Measurements from ENCODE around the gene SSC5D. TPM values are rescaled to one million over a fixed set of nuclear protein-coding genes. Genes with fewer than 3 reads are reported as not detected.

The SSC5D gene
- total RNA-seq, 2 experiments from 2014 or later = 0.50 to 2.7 TPM

DNA sequence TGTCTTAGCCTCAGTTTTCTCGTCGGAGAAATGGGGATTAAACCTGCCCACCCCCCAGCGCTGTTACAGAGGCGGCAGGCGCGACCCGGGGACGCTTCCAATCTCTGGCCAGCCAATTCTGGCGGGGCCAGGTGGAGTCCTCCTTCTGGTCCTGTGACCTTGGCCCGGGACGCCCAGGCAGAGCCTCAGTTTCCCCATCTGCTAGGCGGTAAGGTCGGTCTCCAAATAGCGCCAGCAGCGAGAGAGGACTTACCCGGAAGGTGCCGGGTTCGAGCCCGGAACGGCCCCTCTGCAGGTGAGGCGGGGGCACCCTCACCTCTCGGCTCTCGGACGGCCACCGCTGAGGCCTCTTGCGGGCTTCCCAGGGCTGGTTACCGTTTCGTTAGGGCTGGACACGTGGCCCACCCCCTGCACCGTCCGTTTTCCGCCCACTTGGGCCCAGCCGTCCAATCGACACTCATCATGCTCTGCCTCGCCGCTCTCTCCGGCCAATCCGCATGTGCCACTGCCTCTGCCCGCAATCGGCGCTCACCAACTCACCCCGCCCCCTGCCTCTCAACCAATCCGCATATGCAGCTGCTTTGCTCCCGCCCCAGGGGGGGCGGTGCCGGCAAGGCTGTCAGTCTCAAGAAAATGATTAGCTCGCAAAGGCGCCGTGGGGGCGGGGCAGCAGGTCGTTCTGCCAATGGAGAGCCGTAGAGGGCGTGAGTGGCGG is 26.8 kb upstream of the SSC5D start, which contains the start of gene ISOC2:
ISOC2 (minus strand) TSS at position 384 of the 715 bp plus-strand sequence. CDS start 5,156 bp downstream, outside the sequence.
- H3K4me1 ChIP-seq (ENCODE audit: insufficient read depth, low read length, poor library complexity, severe bottlenecking) = peaks cover 17% of the 10 kb centered on the region
- CTCF ChIA-PET (ENCODE audit: unreplicated experiment) = interaction anchor here (1.0 kb wide), 1 partner anchor 42 kb away, joined by 5 read pairs; no protein-coding TSS in a partner anchor
- no peak for TF ChIP-seq EZH2phosphoT487 (IDR thresholded peaks at IDR 0.05; ENCODE audit: borderline replicate concordance, low read depth, low read length)
- TF ChIP-seq, protein P1, sequence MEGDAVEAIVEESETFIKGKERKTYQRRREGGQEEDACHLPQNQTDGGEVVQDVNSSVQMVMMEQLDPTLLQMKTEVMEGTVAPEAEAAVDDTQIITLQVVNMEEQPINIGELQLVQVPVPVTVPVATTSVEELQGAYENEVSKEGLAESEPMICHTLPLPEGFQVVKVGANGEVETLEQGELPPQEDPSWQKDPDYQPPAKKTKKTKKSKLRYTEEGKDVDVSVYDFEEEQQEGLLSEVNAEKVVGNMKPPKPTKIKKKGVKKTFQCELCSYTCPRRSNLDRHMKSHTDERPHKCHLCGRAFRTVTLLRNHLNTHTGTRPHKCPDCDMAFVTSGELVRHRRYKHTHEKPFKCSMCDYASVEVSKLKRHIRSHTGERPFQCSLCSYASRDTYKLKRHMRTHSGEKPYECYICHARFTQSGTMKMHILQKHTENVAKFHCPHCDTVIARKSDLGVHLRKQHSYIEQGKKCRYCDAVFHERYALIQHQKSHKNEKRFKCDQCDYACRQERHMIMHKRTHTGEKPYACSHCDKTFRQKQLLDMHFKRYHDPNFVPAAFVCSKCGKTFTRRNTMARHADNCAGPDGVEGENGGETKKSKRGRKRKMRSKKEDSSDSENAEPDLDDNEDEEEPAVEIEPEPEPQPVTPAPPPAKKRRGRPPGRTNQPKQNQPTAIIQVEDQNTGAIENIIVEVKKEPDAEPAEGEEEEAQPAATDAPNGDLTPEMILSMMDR (conservative IDR thresholded peaks at IDR 0.05; ENCODE audit: low read length) = no peak
- H3K4me2 ChIP-seq (ENCODE audit: low read length) = peak within 1 kb of the TSS; percentile 92
- H3K36me3 ChIP-seq (ENCODE audit: insufficient read depth, low read length) = no peaks in the 10 kb centered on the region
- peak within 1 kb of the TSS; percentile 94 for H3K4me3 ChIP-seq (ENCODE audit: low read depth, low read length, poor library complexity, severe bottlenecking)
- no peaks in the 10 kb centered on the region for H3K9me2 ChIP-seq (ENCODE audit: insufficient read depth, low read length)
- DNase-seq (ENCODE audit: low spot score) = peak; percentile 100
- peaks cover 8% of the 10 kb centered on the region; the same call in 1 of the 2 replicates for H3K79me2 ChIP-seq (ENCODE audit: insufficient read depth, low read depth, low read length)
- intact Hi-C loops (cut with micrococcal nuclease; ENCODE audit: unreplicated experiment) = no loop called here
- POLR2A ChIA-PET = interaction anchor here (0.6 to 1.0 kb wide), 4 partner anchors 14 to 163 kb away, joined by 3 to 4 read pairs (median 3); partner anchors contain the start of gene ZNF784
- peak within 1 kb of the TSS; percentile 63; the same call in 1 of the 2 replicates for H2AFZ ChIP-seq (ENCODE audit: low read length)
- no peaks in the 10 kb centered on the region for H4K20me1 ChIP-seq (ENCODE audit: insufficient read depth, low read length)
- no peaks in the 10 kb centered on the region for H3K9me3 ChIP-seq (ENCODE audit: low read length)
- H3K27ac ChIP-seq (ENCODE audit: low read depth, low read length, poor library complexity, severe bottlenecking) = peak within 1 kb of the TSS; percentile 75
- BruUV-seq (replicated peaks) = TSS peak; percentile 85

DNA sequence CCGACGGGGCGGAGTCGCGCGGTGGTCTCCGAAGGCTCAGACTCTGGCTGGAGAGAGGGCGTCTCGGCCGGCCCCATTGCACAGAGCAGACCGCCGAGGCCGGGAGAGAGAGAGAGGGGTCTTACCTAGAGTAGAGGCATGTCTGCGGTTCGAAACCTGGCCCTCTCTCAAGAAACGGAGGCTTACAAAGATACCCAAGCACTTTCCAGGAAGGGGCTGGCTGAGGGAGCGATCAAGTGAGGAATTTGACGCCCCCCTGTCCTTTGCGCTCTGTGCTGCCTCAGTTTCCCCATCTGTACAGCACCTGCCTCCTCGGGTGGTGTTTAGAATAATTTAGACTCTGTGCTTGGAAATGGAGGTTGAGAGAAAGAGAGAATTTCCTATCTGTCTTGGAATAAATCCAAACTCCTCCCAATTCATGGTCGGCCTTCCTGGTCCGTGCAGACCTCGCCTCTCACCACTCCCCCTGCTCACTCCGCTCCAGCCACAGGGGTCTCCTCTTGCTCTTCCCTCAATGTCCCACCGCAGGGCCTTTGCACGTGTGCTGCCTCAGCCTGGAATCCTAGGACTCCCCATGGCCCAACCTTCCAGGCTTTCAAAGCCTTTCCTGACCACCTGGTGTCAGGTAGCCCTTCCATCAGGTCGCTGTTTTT is 26.1 kb upstream of the SSC5D start:
- ChIA-PET POLR2A (interaction anchor here (0.6 to 1.0 kb wide), 4 partner anchors 14 to 162 kb away, joined by 3 to 4 read pairs (median 3); partner anchors contain the start of gene ZNF784), CTCF (ENCODE audit: unreplicated experiment) (interaction anchor here (1.0 kb wide), 1 partner anchor 42 kb away, joined by 5 read pairs; no protein-coding TSS in a partner anchor)
- DNase-seq (ENCODE audit: low spot score) = no peak
- Histone ChIP-seq H3K4me2 (ENCODE audit: low read length) (peak overlapping the region; percentile 77), H3K79me2 (ENCODE audit: insufficient read depth, low read depth, low read length) (peaks cover 8% of the 10 kb centered on the region; the same call in 1 of the 2 replicates), H4K20me1 (ENCODE audit: insufficient read depth, low read length) (no peaks in the 10 kb centered on the region), H3K27ac (ENCODE audit: low read depth, low read length, poor library complexity, severe bottlenecking) (no peak overlapping the region), H3K9me3 (ENCODE audit: low read length) (no peaks in the 10 kb centered on the region), H2AFZ (ENCODE audit: low read length) (peak overlapping the region; percentile 63; the same call in 1 of the 2 replicates), H3K36me3 (ENCODE audit: insufficient read depth, low read length) (no peaks in the 10 kb centered on the region), H3K4me3 (ENCODE audit: low read depth, low read length, poor library complexity, severe bottlenecking) (peak overlapping the region; percentile 64), H3K4me1 (ENCODE audit: insufficient read depth, low read length, poor library complexity, severe bottlenecking) (peaks cover 17% of the 10 kb centered on the region), H3K9me2 (ENCODE audit: insufficient read depth, low read length) (no peaks in the 10 kb centered on the region)
- intact Hi-C loops (cut with micrococcal nuclease; ENCODE audit: unreplicated experiment) = no loop called here
- no TSS peak for BruUV-seq (replicated peaks)
- no peak for TF ChIP-seq EZH2phosphoT487 (IDR thresholded peaks at IDR 0.05; ENCODE audit: borderline replicate concordance, low read depth, low read length)

DNA sequence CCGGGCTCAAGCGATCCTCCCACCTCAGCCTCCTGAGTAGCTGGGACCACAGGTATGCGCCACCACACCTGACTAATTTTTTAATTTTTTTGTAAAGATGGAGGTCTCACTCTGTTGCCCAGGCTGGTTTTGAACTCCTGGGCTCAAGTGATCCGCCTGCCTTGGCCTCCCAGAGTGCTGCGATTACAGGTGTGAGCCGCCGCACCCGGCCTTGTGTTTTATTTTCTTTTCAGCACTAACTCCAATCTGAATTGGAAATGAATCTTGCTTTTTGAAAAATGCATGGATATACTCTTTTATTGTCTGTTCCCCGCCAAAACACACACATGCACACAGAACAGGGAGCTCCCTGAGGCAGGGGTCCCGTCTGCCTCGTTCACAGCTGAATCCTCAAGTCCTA is 25.5 kb upstream of the SSC5D start:
- intact Hi-C loops (cut with micrococcal nuclease; ENCODE audit: unreplicated experiment) = no loop called here
- Histone ChIP-seq H4K20me1 (ENCODE audit: insufficient read depth, low read length) (no peaks in the 10 kb centered on the region), H2AFZ (ENCODE audit: low read length) (no peak overlapping the region), H3K9me2 (ENCODE audit: insufficient read depth, low read length) (no peaks in the 10 kb centered on the region), H3K36me3 (ENCODE audit: insufficient read depth, low read length) (no peaks in the 10 kb centered on the region), H3K4me1 (ENCODE audit: insufficient read depth, low read length, poor library complexity, severe bottlenecking) (peaks cover 16% of the 10 kb centered on the region), H3K4me3 (ENCODE audit: low read depth, low read length, poor library complexity, severe bottlenecking) (no peak overlapping the region), H3K27ac (ENCODE audit: low read depth, low read length, poor library complexity, severe bottlenecking) (no peak overlapping the region), H3K4me2 (ENCODE audit: low read length) (no peak overlapping the region), H3K9me3 (ENCODE audit: low read length) (no peaks in the 10 kb centered on the region), H3K79me2 (ENCODE audit: insufficient read depth, low read depth, low read length) (peaks cover 8% of the 10 kb centered on the region; the same call in 1 of the 2 replicates)
- BruUV-seq (replicated peaks) = no TSS peak
- CTCF ChIA-PET (ENCODE audit: unreplicated experiment) = no interaction called here
- POLR2A ChIA-PET = interaction anchor here (0.6 kb wide), 1 partner anchor 168 kb away, joined by 4 read pairs; no protein-coding TSS in a partner anchor
- TF ChIP-seq EZH2phosphoT487 (IDR thresholded peaks at IDR 0.05; ENCODE audit: borderline replicate concordance, low read depth, low read length) = no peak
- TF ChIP-seq, protein P1 (conservative IDR thresholded peaks at IDR 0.05; ENCODE audit: low read length) = no peak
- DNase-seq (ENCODE audit: low spot score) = no peak

Measured in OCI-LY7 (cell line).